Panc1 (cell line): ENCODE data around the gene PERCC1. TPM values are rescaled to one million over a fixed set of nuclear protein-coding genes. Genes with fewer than 3 reads are reported as not detected.

Source experiments
- ATAC-seq: fragments of 200-7000 bp; cut with Tn5 transposase; 2 replicates; pipeline ENCODE4 v1.9.1; 2020; ENCODE audit warnings: mild to moderate bottlenecking, moderate library complexity
- BruUV-seq: library from RNA; stranded (reverse); fragments of 400-500 nt; replicated peaks from 2 replicates; lab custom pipeline; 2021; lab: Mats Ljungman, UMichigan
- CTCF ChIA-PET: fragments of 300-600 bp; sonication (Branson Sonifier 250); formaldehyde crosslinking; loops from one replicate; lab custom pipeline; 2022; ENCODE audit warnings: antibody characterized with exemption; lab: Charles Lee
- POLR2A ChIA-PET: fragments of 300-600 bp; sonication (Branson Sonifier 250); formaldehyde crosslinking; loops from one replicate; lab custom pipeline; 2022; ENCODE audit warnings: antibody characterized with exemption; lab: Charles Lee
- DNase-seq: peaks from one replicate; pipeline ENCODE4 v3.0.0-alpha.2; 2010; ENCODE audit warnings: low read depth, low spot score
- H3K27ac ChIP-seq: 2 replicates; pipeline ENCODE4 v1.5.1; 2011; ENCODE audit warnings: mild to moderate bottlenecking, low read length, inconsistent platforms
- H3K27me3 ChIP-seq: fragments of 200-500 bp; sonication (Bioruptor generic); 2 replicates; pipeline ENCODE4 v1.6.0; 2014; ENCODE audit warnings: low read length, inconsistent platforms; ENCODE audit not compliant: control insufficient read depth, insufficient read depth
- H3K36me3 ChIP-seq: fragments of 200-500 bp; sonication (Bioruptor generic); 2 replicates; pipeline ENCODE4 v1.5.1; 2014; ENCODE audit warnings: inconsistent platforms, mild to moderate bottlenecking, low read length, moderate library complexity; ENCODE audit not compliant: control insufficient read depth, insufficient read depth
- H3K4me1 ChIP-seq: 2 replicates; pipeline ENCODE4 v1.5.1; 2011; ENCODE audit warnings: inconsistent platforms, mild to moderate bottlenecking, low read length, moderate library complexity; ENCODE audit not compliant: control insufficient read depth, insufficient read depth
- H3K4me3 ChIP-seq, 2 experiments: 2 replicates each; pipeline ENCODE4 v1.5.1; 2011 to 2012; ENCODE audit warnings: low read depth in 2 of 2, low read length in 2 of 2, mild to moderate bottlenecking in 2 of 2, inconsistent platforms in 1 of 2, moderate library complexity in 1 of 2
- H3K9me3 ChIP-seq: fragments of 200-500 bp; sonication (Bioruptor generic); 2 replicates; pipeline ENCODE4 v1.5.1; 2014; ENCODE audit warnings: low read depth, mild to moderate bottlenecking, inconsistent platforms, low read length, moderate library complexity; ENCODE audit not compliant: control insufficient read depth, insufficient read depth
- CTCF ChIP-seq: fragments of 450-650 bp; IDR thresholded peaks from 2 replicates; pipeline ENCODE4 v1.5.1; 2017; ENCODE audit warnings: mild to moderate bottlenecking
- POLR2AphosphoS5 ChIP-seq: IDR thresholded peaks from 2 replicates; pipeline ENCODE4 v1.6.1; 2012; ENCODE audit warnings: mild to moderate bottlenecking, low read depth, low read length, moderate library complexity
- REST ChIP-seq, 2 experiments: IDR thresholded peaks; 2 replicates each; pipeline ENCODE4 v1.6.1; 2011 to 2012; ENCODE audit warnings: low read depth in 2 of 2, control low read depth in 1 of 2, low read length in 1 of 2, mild to moderate bottlenecking in 1 of 2, moderate library complexity in 1 of 2; ENCODE audit not compliant: insufficient read depth in 1 of 2
- SIN3A ChIP-seq: IDR thresholded peaks from 2 replicates; pipeline ENCODE4 v1.6.1; 2012; ENCODE audit warnings: low read depth, mild to moderate bottlenecking, low read length, moderate library complexity, borderline replicate concordance; ENCODE audit not compliant: insufficient read depth
- TCF7L2 ChIP-seq: IDR thresholded peaks from 2 replicates; pipeline ENCODE4 v1.6.1; 2011; ENCODE audit warnings: mild to moderate bottlenecking, low read depth, low read length, inconsistent platforms
- in situ Hi-C: cut with HindIII; loops from 2 replicates; pipeline ENCODE4 v1.10.0; 2016; ENCODE audit warnings: low sequenced_read_pairs, low pct_unique_long_range_greater_than_20kb
- intact Hi-C: fragments of 100-400 bp; cut with micrococcal nuclease; formaldehyde crosslinking; loops from one replicate; pipeline ENCODE4 v1.10.0; 2022; ENCODE audit not compliant: unreplicated experiment
- total RNA-seq: library from RNA; stranded (reverse); gene quantifications from one replicate; pipeline ENCODE4 v1.2.1, GENCODE V29; 2021; ENCODE audit not compliant: unreplicated experiment

The PERCC1 gene
- total RNA-seq, 1 experiment from 2014 or later, result not detected

- CTCF ChIA-PET, result interaction anchor here (0.6 kb wide), 1 partner anchor 1074 kb away, joined by 3 read pairs; no protein-coding TSS in a partner anchor
These were observed 4.0 kb upstream of the PERCC1 start for GRCh38 chr16:1426734-1427471.

DNA sequence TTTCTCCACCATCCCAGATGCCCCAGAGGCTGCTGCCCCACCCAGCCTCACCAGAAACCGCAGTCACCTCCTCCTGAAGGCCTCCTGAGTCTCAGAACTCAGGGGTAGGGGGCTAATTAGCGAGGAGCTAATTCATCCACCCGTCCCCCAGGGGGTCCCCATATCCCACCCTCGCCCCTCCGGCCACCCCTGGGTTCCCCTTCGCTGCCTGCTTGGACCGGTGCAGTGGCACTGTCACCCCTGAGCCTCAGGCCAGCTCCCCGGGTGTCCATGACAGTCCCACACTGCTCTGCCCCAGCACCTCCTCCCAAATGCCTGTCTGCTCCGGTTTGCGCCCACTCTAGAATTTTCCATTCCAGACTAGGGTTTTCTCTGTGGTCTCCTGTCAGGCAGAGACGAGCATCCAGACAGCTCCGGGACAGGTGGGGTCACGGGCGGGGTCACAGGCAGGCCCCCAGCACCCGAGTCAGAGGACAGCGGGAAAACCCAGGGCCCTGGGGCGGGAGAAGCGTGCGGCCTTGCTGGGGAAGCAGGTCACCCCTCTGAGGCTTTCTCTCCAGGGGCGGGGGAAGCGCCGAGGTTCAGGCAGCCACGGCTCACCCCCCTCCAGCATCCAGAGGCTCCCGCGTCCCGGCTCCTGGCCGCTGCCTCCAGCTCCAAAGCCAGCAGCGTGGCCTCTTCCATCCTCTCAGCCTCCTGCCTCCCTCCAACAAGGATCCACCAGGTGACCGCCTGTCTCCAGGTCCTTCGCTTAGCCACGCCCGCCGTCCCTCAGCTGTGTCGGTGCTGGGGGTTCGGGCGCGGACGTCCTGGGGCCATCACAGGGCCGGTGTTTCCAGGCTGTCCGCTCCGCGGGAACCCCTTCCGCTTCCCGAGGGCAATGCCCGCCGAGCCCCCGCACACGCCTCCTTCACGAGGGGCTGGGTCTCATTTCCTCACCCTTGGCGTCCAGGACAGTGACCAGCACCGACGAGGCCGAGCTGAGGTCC lies 3.1 kb upstream of the PERCC1 start:
- intact Hi-C loops (no loop called here), in situ Hi-C loops (no loop called here)
- BruUV-seq, result no TSS peak
- CTCF ChIA-PET, result no interaction called here
- H3K4me1 ChIP-seq, result no peaks in the 10 kb centered on the region
- no peak for DNase-seq
- no peaks in the 10 kb centered on the region for H3K9me3 ChIP-seq
- ATAC-seq, result no peak
- H3K36me3 ChIP-seq, result no peaks in the 10 kb centered on the region
- POLR2A ChIA-PET, result no interaction called here
- H3K27ac ChIP-seq, result no peak overlapping the region
- TF ChIP-seq TCF7L2, result no peak
- TF ChIP-seq POLR2AphosphoS5, result no peak
- no peak for TF ChIP-seq REST (IDR thresholded peaks at IDR 0.05; ENCODE audit: insufficient read depth in 1 of 2, low read depth in 2 of 2, low read length in 1 of 2)
- no peak for TF ChIP-seq CTCF
- TF ChIP-seq SIN3A, result no peak
- no peaks in the 10 kb centered on the region for H3K27me3 ChIP-seq
- H3K4me3 ChIP-seq, result no peak overlapping the region

More at GRCh38 chr16:1426734-1427471, 4.0 kb upstream of the PERCC1 start:
- ATAC-seq, result no peak
- Histone ChIP-seq H3K36me3 (no peaks in the 10 kb centered on the region), H3K4me3 (no peak overlapping the region), H3K27me3 (no peaks in the 10 kb centered on the region), H3K4me1 (no peaks in the 10 kb centered on the region), H3K9me3 (no peaks in the 10 kb centered on the region), H3K27ac (no peak overlapping the region)
- no peak for DNase-seq
- POLR2A ChIA-PET, result no interaction called here
- intact Hi-C loops (no loop called here), in situ Hi-C loops (no loop called here)
- TF ChIP-seq REST (IDR thresholded peaks at IDR 0.05; ENCODE audit: insufficient read depth in 1 of 2, low read depth in 2 of 2, low read length in 1 of 2) (no peak), POLR2AphosphoS5 (no peak), TCF7L2 (no peak), SIN3A (no peak)
- no TSS peak for BruUV-seq
